K562 (cell line): ENCODE data around the gene DOCK1.

Source experiments
- TAF1 ChIP-seq: IDR thresholded peaks from 2 replicates; pipeline ENCODE4 v1.6.1; 2011; ENCODE audit warnings: mild to moderate bottlenecking, low read length, moderate library complexity; ENCODE audit not compliant: insufficient read depth, control insufficient read depth, severe bottlenecking; ENCODE audit errors: extremely low read depth
- ZNF282 ChIP-seq: sonication (generic); formaldehyde crosslinking; IDR thresholded peaks from 2 replicates; pipeline ENCODE4 v1.8.1; 2023; ENCODE audit warnings: missing genetic modification reagents
- ZNF696 ChIP-seq: fragments of 250-450 bp; sonication (Bioruptor Pico); conservative IDR thresholded peaks from 2 replicates; pipeline ENCODE4 v1.4.0; 2020; ENCODE audit warnings: mild to moderate bottlenecking, moderate library complexity
- TF ChIP-seq, protein P1 (sequence below): sonication (generic); IDR thresholded peaks from 2 replicates; pipeline ENCODE4 v1.6.1; 2016
- TF ChIP-seq, protein P2 (sequence below): sonication (generic); formaldehyde crosslinking; IDR thresholded peaks from 2 replicates; pipeline ENCODE4 v1.9.0; 2022; ENCODE audit warnings: mild to moderate bottlenecking, missing genetic modification reagents
- TF ChIP-seq, protein P3 (sequence below), 3 experiments: fragments of 200-800 bp in 1 of 3; sonication (Bioruptor generic) in 1 of 3; sonication (generic) in 1 of 3; formaldehyde crosslinking in 1 of 3; IDR thresholded peaks; 2 replicates each; pipeline versions ENCODE4 v1.6.1 to v1.8.0; 2016 to 2022; ENCODE audit warnings: mild to moderate bottlenecking in 2 of 3, missing compliant biosample characterization in 2 of 3, missing genetic modification characterization in 2 of 3, missing genetic modification reagents in 1 of 3

DNA sequence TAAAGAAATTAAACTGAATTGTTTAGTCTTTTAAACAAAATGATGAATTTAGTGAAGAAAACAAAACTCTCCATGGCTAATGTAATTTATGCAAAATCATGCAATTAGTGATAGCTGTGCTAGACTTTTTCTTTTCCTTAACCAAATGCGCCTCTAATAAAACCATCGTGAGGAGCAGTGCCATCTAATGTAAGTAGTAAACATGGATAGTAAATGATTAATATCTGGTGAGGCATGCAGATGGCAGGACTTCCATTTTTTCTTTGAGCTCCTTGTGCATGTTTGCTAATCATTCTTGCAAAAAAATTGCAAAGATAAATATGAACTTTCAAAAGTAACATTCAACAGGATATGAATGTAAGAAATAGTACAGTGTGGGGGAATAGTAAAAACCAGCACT lies 288.9 kb downstream of the DOCK1 start:
- no peak for TF ChIP-seq ZNF282 (CRISPR knock-in tag)
- no peak for TF ChIP-seq ZNF696
- TF ChIP-seq, protein P1, sequence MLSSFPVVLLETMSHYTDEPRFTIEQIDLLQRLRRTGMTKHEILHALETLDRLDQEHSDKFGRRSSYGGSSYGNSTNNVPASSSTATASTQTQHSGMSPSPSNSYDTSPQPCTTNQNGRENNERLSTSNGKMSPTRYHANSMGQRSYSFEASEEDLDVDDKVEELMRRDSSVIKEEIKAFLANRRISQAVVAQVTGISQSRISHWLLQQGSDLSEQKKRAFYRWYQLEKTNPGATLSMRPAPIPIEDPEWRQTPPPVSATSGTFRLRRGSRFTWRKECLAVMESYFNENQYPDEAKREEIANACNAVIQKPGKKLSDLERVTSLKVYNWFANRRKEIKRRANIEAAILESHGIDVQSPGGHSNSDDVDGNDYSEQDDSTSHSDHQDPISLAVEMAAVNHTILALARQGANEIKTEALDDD = no peak
- TF ChIP-seq TAF1 = no peak
- TF ChIP-seq, protein P2, sequence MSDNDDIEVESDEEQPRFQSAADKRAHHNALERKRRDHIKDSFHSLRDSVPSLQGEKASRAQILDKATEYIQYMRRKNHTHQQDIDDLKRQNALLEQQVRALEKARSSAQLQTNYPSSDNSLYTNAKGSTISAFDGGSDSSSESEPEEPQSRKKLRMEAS = no peak
- TF ChIP-seq, protein P3, sequence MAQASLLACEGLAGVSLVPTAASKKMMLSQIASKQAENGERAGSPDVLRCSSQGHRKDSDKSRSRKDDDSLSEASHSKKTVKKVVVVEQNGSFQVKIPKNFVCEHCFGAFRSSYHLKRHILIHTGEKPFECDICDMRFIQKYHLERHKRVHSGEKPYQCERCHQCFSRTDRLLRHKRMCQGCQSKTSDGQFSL (CRISPR knock-in tag; IDR thresholded peaks at IDR 0.05) = no peak
- TF ChIP-seq, protein P3 (tag; IDR thresholded peaks at IDR 0.05) = no peak
